HG02571 (cell line): ENCODE measurements around the gene MORN3.
"Not testable (repeated sequence)": the region's sequence is repeated elsewhere in the genome, so short reads cannot be mapped to it uniquely, and the experiment has no call there.

Source experiments
- ATAC-seq: cut with Tn5 transposase; IDR thresholded peaks from one replicate; pipeline ENCODE4 v1.9.1; 2021; ENCODE audit warnings: mild to moderate bottlenecking, moderate library complexity; ENCODE audit not compliant: unreplicated experiment

MORN3 gene, protein sequence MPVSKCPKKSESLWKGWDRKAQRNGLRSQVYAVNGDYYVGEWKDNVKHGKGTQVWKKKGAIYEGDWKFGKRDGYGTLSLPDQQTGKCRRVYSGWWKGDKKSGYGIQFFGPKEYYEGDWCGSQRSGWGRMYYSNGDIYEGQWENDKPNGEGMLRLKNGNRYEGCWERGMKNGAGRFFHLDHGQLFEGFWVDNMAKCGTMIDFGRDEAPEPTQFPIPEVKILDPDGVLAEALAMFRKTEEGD

GRCh38 chr12:121669521-121669900, at the start of gene MORN3:
TSS of gene MORN3 (minus strand) at chr12:121669654. CDS start at chr12:121669483, 171 bp downstream.
- ATAC-seq, result no peak

GRCh38 chr12:121718653-121719239, 49.3 kb upstream of the MORN3 start:
- no peak for ATAC-seq

- no peak for ATAC-seq
Measured at GRCh38 chr12:121717041-121717699, 47.7 kb upstream of the MORN3 start.

- ATAC-seq, result no peak
Measured at GRCh38 chr12:121715862-121716435, 46.5 kb upstream of the MORN3 start.

GRCh38 chr12:121715055-121715454, 45.6 kb upstream of the MORN3 start:
- ATAC-seq, result not testable (repeated sequence)

- no peak for ATAC-seq
Measured at GRCh38 chr12:121713793-121714192, 44.3 kb upstream of the MORN3 start.

- no peak for ATAC-seq
Measured at GRCh38 chr12:121713257-121713777, 43.9 kb upstream of the MORN3 start.

DNA sequence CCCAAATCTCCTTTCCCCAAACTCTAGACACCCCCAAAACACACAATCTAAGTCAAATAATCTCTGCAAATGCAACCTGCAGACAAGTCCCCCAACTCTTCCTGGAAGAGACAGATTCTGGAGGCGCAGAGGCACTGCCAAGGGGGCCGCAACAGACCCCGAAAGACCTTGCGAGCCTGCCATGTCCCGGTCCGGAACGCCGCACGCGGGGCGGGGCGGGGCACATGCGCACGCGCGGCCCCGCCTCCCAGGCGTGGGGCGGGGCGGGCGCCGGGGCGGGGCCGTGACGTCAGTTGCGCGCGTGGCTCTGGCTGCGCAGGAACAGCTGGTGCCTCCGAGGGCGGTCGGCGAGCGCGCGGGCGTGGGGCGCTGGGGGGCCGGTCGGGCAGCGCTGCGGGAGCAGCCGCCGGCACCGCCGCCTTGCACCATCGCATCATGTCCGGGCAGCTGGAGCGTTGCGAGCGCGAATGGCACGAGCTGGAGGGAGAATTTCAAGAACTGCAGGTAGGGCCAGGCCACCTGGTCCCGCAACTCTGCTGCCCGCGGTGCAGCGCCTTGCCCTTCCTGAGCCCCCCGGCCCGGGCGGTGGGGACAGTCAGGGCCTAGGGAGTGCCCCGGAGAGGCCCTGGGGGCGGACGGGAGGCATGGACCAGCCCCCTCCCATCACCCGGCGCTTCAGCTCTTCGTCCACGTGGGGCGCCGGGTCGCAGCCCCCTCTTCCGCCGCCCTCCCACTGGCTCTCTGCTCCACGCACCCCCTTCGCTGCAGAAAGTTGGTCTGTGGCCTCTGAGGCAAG, 43.2 kb upstream of the MORN3 start, which contains the start of gene TMEM120B:
Gene TMEM120B (plus strand): TSS at position 292 of the 796 bp plus-strand sequence. CDS start 144 bp downstream, at position 436.
- peak; percentile 59 for ATAC-seq

GRCh38 chr12:121712190-121712460, 42.7 kb upstream of the MORN3 start:
- ATAC-seq, result peak; percentile 27

DNA sequence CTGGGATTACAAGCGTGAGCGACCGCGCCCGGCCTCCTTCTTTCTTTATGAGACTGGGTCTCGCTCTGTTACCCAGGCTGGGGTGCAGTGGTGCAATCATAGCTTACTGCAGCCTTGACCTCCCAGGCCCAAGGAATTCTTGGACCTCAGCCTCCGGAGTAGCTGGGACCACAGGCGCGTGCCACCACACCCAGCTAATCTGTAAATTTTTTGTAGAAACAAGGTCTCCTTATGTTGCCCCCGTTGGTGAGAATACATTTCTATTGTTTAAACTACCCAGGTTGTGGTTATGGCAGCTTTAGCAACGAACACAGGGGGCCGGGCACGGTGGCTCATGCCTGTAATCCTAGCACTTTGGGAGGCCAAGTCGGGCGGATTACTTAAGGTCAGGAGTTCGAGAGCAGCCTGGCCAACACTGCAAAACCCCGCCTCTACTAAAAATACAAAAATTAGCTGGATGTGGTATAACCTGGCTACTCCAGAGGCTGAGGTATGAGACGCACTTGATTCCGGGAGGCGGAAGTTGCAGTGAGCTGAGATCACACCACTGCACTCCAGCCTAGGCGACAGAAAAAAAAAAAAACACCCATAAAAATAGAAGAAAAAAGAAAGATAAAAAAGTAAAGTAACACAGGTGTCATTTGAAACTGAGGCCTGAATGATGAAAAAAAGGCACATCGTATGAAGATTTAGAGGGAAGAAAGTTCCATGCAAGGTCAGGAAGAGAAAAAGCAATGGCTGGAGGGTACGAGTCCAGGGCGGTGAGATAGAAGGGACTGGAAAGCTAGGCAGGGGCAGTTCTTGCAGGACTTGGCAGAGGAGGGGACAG, 42.1 kb upstream of the MORN3 start:
- ATAC-seq, result no peak

DNA sequence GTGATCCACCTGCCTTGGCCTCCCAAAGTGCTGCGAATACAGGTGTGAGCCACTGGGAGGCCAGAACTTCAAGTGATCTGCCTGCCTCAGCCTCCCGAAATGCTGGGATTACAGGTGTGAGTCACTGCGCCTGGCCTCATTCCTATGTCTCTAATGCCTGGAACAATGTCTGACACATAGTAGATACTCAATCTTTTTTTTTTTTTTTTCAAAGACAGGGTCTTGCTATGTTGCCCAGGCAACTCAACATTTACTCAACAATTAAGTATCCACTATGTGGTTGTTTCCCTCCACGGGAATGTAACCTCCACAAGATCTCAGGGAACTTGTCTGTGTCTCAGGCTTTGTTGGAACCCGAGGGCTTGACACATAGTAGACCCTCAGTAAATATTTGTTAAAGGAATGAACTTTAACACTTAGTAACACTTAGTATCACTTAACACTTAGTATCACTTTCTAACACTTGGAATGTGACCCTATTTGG, 40.1 kb upstream of the MORN3 start:
- no peak for ATAC-seq

- ATAC-seq, result not testable (repeated sequence)
Measured at GRCh38 chr12:121709064-121709424, 39.6 kb upstream of the MORN3 start.

GRCh38 chr12:121708313-121709063, 39.0 kb upstream of the MORN3 start:
- no peak for ATAC-seq

DNA sequence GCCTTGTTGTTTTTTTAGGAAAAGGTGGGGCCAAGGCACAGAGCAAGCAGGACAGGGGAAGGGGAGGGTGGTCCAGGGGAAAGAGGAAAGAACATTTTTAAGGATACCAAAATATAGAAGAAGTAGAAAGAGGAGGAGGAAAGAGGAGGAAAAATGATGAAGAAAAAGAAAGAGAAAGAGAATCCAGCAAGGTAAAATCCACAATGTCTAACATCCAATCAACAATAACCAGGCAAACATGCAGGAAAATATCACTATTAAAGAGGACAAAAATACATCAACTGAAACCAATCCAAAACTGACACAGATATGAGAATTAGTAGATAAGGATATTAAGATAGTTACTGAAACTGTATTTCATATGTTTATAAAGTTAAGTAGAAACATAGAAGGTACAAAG, 36.1 kb upstream of the MORN3 start:
- ATAC-seq, result no peak

DNA sequence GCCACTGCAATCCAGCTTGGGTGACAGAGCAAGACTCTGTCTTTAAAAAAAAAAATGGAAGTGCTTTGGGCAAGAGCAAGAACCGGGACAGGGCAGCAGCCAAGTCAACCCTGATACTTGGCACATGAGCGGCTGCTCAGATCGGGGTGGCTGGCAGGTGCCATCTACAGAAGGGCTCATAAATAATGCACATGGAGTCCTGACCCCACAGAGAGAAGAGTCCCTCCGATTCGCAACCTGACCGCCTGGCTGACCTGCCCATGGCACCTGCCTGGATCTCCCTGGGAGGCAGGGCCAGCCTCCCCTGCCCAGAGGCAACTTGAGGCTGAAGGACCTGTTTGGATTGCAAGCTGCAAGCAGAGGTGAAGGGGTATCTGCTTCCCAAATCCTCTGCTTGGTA, 33.5 kb upstream of the MORN3 start:
- no peak for ATAC-seq

GRCh38 chr12:121701667-121702277, 32.3 kb upstream of the MORN3 start:
- no peak for ATAC-seq

- ATAC-seq, result not testable (repeated sequence)
Measured at GRCh38 chr12:121697861-121698260, 28.4 kb upstream of the MORN3 start.

DNA sequence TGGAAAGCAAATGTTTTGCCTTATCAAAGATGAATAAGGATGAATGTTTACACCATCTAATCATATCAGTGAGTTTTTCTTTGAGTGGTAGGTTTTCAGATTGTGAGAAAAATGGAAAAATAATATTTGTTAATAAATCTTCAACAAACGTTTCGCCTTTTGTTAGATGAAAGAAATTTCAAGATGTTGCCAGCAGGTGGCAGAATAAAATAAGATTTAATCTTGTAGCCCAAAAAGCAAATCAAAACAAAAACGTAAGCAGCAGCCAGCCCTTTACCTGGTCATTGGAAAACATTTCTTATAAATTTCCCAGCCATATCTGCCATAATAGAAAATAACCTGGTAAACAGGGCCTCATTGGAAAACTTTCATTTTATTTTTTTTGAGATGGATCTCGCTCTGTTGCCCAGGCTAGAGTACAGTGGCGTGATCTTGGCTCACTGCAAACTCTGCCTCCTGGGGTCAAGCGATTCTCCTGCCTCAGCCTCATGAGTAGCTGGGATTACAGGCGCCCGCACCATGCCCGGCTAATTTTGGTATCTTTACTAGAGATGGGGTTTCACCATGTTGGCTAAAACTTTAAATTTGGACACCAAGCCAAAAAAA, 27.7 kb upstream of the MORN3 start:
- ATAC-seq, result no peak
